Body of pancreas (tissue), 4 donors: ENCODE data around the gene MYO16. TPM values are rescaled to one million over a fixed set of nuclear protein-coding genes. Genes with fewer than 3 reads are reported as not detected.

Source experiments
- ATAC-seq: fragments of 150-250 bp; one replicate; pipeline ENCODE4 v1.9.1; 2016
- DNase-seq, 4 donors: peaks; one replicate each; pipeline ENCODE4 v3.0.0-alpha.2; 2019
- H3K27ac ChIP-seq, 4 donors: fragments of 200-600 bp; sonication (generic); 1 replicate in 3 of 4; 2 replicates in 1 of 4; pipeline versions ENCODE4 v1.5.1 to v1.6.1; 2016 to 2019; ENCODE audit warnings: mild to moderate bottlenecking in 1 of 4, mixed read lengths in 1 of 4, moderate library complexity in 1 of 4
- H3K27me3 ChIP-seq, 2 donors: fragments of 200-600 bp; sonication (generic); one replicate each; pipeline ENCODE4 v1.6.0; 2016; ENCODE audit warnings: mild to moderate bottlenecking in 1 of 2
- H3K36me3 ChIP-seq, 2 donors: fragments of 200-600 bp; sonication (generic); replicated peaks in 1 of 2; 2 replicates each; pipeline ENCODE4 v1.5.1; 2016; ENCODE audit warnings: low read depth in 2 of 2; ENCODE audit not compliant: insufficient read depth in 1 of 2
- H3K4me1 ChIP-seq: fragments of 200-600 bp; sonication (generic); one replicate; pipeline ENCODE4 v1.6.0; 2016
- H3K4me3 ChIP-seq, 2 donors: fragments of 200-600 bp; sonication (generic); 1 replicate in 1 of 2; 2 replicates in 1 of 2; pipeline ENCODE4 v1.5.1; 2016 to 2019
- H3K9me3 ChIP-seq, 3 donors: fragments of 200-600 bp; sonication (generic); 1 replicate in 2 of 3; 2 replicates in 1 of 3; pipeline ENCODE4 v1.5.1; 2016
- POLR2A ChIP-seq, 3 donors: fragments of 450-650 bp; IDR thresholded peaks; one replicate each; pipeline ENCODE4 v1.6.1; 2016; ENCODE audit warnings: antibody characterized with exemption in 3 of 3, mild to moderate bottlenecking in 2 of 3
- WGBS, 2 donors: methylation state at CpG; one replicate each; pipeline ENCODE4 v1.1.5; 2017; 5-methylcytosine and 5-hydroxymethylcytosine counted together
- intact Hi-C: fragments of 100-400 bp; cut with DNase I; formaldehyde crosslinking; loops from one replicate; pipeline ENCODE4 v1.15.1; 2023
- total RNA-seq, 2 donors: library from RNA; depleted of rRNA; stranded (reverse); fragments of >200 nt; gene quantifications; one replicate each; pipeline ENCODE4 v1.1.0, GENCODE V29; 2016
- TF ChIP-seq, protein P1 (sequence below), 7 experiments: fragments of 450-650 bp in 4 of 7; fragments of 200-600 bp in 3 of 7; sonication (generic) in 3 of 7; IDR thresholded peaks; one replicate each; pipeline ENCODE4 v1.5.1; 2016 to 2019; ENCODE audit warnings: antibody characterized with exemption in 7 of 7

MYO16 gene
- total RNA-seq, 2 donors from 2014 or later, result under 0.01 to 0.78 TPM

DNA sequence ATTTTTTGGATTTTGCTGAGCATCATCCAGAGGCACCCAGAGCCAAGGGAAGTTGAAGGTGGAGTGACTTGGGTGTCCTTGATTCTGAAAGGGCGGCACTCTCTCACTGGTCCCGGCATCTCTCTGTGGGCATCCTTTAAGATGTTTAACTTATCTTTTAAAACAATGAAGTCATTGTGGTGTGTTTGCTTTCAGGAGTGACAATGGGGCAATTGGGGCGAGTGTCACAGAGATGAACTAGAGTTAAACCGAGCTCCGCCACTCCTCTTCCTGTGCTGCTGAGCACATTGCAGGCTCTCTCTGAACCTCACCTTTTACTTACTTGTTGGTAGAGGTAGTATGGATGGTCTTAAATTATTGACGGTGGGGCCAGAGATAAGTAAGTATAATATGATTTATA, 295.7 kb downstream of the MYO16 start:
- intact Hi-C loops, result no loop called here
- no peaks in the 10 kb centered on the region for H3K9me3 ChIP-seq
- DNase-seq (no peak), ATAC-seq (no peak)
- H3K4me3 ChIP-seq, result no peak overlapping the region
- no peaks in the 10 kb centered on the region for H3K27me3 ChIP-seq
- no peaks in the 10 kb centered on the region for H3K4me1 ChIP-seq
- H3K27ac ChIP-seq, result no peak overlapping the region
- H3K36me3 ChIP-seq, result no peaks in the 10 kb centered on the region
- TF ChIP-seq, protein P1, sequence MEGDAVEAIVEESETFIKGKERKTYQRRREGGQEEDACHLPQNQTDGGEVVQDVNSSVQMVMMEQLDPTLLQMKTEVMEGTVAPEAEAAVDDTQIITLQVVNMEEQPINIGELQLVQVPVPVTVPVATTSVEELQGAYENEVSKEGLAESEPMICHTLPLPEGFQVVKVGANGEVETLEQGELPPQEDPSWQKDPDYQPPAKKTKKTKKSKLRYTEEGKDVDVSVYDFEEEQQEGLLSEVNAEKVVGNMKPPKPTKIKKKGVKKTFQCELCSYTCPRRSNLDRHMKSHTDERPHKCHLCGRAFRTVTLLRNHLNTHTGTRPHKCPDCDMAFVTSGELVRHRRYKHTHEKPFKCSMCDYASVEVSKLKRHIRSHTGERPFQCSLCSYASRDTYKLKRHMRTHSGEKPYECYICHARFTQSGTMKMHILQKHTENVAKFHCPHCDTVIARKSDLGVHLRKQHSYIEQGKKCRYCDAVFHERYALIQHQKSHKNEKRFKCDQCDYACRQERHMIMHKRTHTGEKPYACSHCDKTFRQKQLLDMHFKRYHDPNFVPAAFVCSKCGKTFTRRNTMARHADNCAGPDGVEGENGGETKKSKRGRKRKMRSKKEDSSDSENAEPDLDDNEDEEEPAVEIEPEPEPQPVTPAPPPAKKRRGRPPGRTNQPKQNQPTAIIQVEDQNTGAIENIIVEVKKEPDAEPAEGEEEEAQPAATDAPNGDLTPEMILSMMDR (IDR thresholded peaks at IDR 0.05), result no peak
- TF ChIP-seq POLR2A (IDR thresholded peaks at IDR 0.05), result no peak
- WGBS, 2 donors, result 66 to 74% methylated on average over 6 of the region's 6 CpGs

DNA sequence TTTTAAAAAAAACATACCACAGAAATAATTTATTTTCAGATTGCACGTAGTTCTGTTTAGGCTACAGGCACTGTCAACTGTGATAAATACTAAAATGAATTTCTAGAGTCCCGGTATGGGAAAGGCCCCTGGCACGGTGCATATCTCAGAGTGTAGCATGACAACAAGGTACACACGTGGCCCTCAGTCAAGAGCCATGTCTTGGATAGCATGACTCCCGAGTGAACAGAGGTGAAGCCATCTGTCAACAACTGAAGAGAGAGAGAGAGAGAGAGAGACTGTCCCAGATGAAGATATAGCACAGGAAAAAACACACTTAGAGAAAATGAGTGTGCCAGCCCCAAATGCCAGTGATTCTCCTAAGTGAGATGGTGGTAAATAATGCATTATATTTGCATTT, 297.5 kb downstream of the MYO16 start:
- intact Hi-C loops, result no loop called here
- H3K36me3 ChIP-seq, result no peaks in the 10 kb centered on the region
- TF ChIP-seq POLR2A (IDR thresholded peaks at IDR 0.05), result no peak
- TF ChIP-seq, protein P1 (IDR thresholded peaks at IDR 0.05), result no peak
- no peak for DNase-seq
- H3K4me3 ChIP-seq, result no peak overlapping the region
- no peaks in the 10 kb centered on the region for H3K4me1 ChIP-seq
- 34 to 47% methylated on average over 5 of the region's 5 CpGs for WGBS, 2 donors
- H3K27me3 ChIP-seq, result no peaks in the 10 kb centered on the region
- H3K9me3 ChIP-seq, result no peaks in the 10 kb centered on the region
- H3K27ac ChIP-seq, result no peak overlapping the region
- ATAC-seq, result no peak

DNA sequence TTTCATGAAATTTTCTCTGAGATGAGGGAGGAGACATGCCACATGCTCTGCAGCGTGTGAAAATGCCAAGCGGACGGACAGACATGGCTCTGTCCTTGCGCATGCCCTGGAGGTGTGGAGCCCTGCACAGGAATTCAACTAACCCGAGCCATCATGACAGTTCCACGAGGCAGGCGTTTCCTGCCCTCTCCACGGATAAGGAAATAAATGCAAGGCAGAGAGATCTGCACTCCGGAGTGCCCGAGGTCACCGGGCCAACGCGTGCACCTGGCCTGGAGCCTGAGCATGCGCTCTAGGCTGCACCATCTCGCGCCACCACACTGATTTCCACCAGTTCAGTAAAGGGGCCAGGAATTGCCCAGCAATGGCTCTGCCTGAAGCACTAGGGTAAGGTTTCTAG, 298.2 kb downstream of the MYO16 start:
- ATAC-seq, result no peak
- intact Hi-C loops, result no loop called here
- H3K4me3 ChIP-seq, result no peak overlapping the region
- no peaks in the 10 kb centered on the region for H3K4me1 ChIP-seq
- no peaks in the 10 kb centered on the region for H3K27me3 ChIP-seq
- H3K36me3 ChIP-seq, result no peaks in the 10 kb centered on the region
- no peaks in the 10 kb centered on the region for H3K9me3 ChIP-seq
- TF ChIP-seq POLR2A (IDR thresholded peaks at IDR 0.05), result no peak
- TF ChIP-seq, protein P1 (IDR thresholded peaks at IDR 0.05), result no peak
- WGBS, 2 donors, result 81 to 88% methylated on average over 15 to 16 of the region's 16 CpGs
- H3K27ac ChIP-seq, result no peak overlapping the region
- DNase-seq, result no peak

DNA sequence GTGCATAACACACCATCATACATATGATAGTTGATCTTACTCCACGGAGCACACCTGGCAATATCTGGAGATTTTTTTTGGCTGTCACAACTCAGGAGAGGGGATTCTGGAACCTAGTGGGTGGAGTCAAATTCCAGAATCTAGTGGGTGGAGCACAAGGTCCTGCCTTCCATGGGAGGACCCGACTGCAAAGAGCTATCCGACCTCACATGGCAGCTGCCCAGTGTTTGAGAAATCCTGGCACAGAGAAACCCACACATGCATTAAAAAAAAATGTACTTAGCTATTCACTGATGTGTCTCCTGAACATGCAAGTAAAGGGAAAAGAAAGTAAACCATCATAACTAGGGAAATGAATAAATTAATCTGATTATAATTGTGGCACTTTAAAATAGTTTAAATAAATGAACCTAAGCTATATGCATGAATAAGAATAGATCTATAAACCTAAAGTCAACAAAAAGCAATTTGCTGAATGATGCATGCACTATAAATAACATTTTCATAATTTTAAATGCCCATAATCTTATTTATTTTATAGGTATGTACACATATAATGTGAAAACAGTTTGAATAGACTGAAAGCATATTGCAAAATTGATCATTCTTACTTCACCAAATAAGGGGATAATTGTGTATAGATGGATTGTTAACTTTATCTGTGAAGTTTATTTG, 300.3 kb downstream of the MYO16 start:
- WGBS, 2 donors, result 30 to 34% methylated on average over 3 of the region's 3 CpGs
- H3K27me3 ChIP-seq, result no peaks in the 10 kb centered on the region
- no peaks in the 10 kb centered on the region for H3K4me1 ChIP-seq

More for the DNA sequence above, 300.3 kb downstream of the MYO16 start:
- Histone ChIP-seq H3K27ac (no peak overlapping the region), H3K36me3 (no peaks in the 10 kb centered on the region), H3K9me3 (no peaks in the 10 kb centered on the region), H3K4me3 (no peak overlapping the region)
- TF ChIP-seq POLR2A (IDR thresholded peaks at IDR 0.05), result no peak
- TF ChIP-seq, protein P1 (IDR thresholded peaks at IDR 0.05), result no peak
- no peak for DNase-seq
- intact Hi-C loops, result no loop called here
- ATAC-seq, result no peak
